HepG2 (cell line): ENCODE results near the gene KRTCAP2. TPM values are rescaled to one million over a fixed set of nuclear protein-coding genes. Genes with fewer than 3 reads are reported as not detected.

Experiments used
- AKAP8 ChIP-seq: sonication (generic); formaldehyde crosslinking; IDR thresholded peaks from 2 replicates; pipeline ENCODE4 v1.5.1; 2020; ENCODE audit warnings: mild to moderate bottlenecking, missing genetic modification reagents
- ATF1 ChIP-seq: IDR thresholded peaks from 2 replicates; pipeline ENCODE4 v1.6.1; 2016; ENCODE audit warnings: mild to moderate bottlenecking, control low read depth
- JUND ChIP-seq: sonication (generic); formaldehyde crosslinking; IDR thresholded peaks from 2 replicates; pipeline ENCODE4 v1.8.0; 2022; ENCODE audit warnings: mild to moderate bottlenecking, missing genetic modification reagents
- NFE2L2 ChIP-seq: fragments of 150-350 bp; IDR thresholded peaks from 2 replicates; pipeline ENCODE4 v1.6.1; 2014; ENCODE audit warnings: low read length
- RXRB ChIP-seq: IDR thresholded peaks from 2 replicates; pipeline ENCODE4 v1.6.1; 2016; ENCODE audit warnings: borderline replicate concordance, missing genetic modification reagents, missing compliant biosample characterization
- SSRP1 ChIP-seq: IDR thresholded peaks from 2 replicates; pipeline ENCODE4 v1.6.1; 2016; ENCODE audit warnings: control low read depth
- TOPORS ChIP-seq: sonication (generic); formaldehyde crosslinking; IDR thresholded peaks from 2 replicates; pipeline ENCODE4 v1.8.0; 2023; ENCODE audit warnings: mild to moderate bottlenecking, missing genetic modification reagents
- ZNF362 ChIP-seq: sonication (generic); formaldehyde crosslinking; IDR thresholded peaks from 2 replicates; pipeline ENCODE4 v1.4.0; 2020; ENCODE audit warnings: missing genetic modification reagents, mild to moderate bottlenecking, borderline replicate concordance
- ZNF407 ChIP-seq: sonication (generic); formaldehyde crosslinking; IDR thresholded peaks from one replicate; pipeline ENCODE4 v1.5.1; 2020; ENCODE audit warnings: mild to moderate bottlenecking, missing genetic modification reagents; ENCODE audit errors: not compliant biosample characterization
- ZNF512B ChIP-seq: sonication (generic); formaldehyde crosslinking; IDR thresholded peaks from 2 replicates; pipeline ENCODE4 v1.5.1; 2020; ENCODE audit warnings: missing genetic modification reagents, mild to moderate bottlenecking, borderline replicate concordance
- ZNF761 ChIP-seq: sonication (generic); formaldehyde crosslinking; conservative IDR thresholded peaks from 2 replicates; pipeline ENCODE4 v1.4.0; 2020; ENCODE audit warnings: mild to moderate bottlenecking, missing genetic modification reagents
- polyA plus RNA-seq, 8 experiments: library from polyadenylated mRNA; depleted of rRNA in 3 of 8; stranded (reverse) in 7 of 8; unstranded in 1 of 8; fragments of >200 nt; fragmentation: Illumina TruSeq in 4 of 8; extraction: Trizol in 4 of 8; gene quantifications; 2 replicates each; pipeline versions ENCODE4 v1.2.1 to v1.2.3, GENCODE V29; 2011 to 2016; ENCODE audit warnings: low read depth in 4 of 8, missing spikeins in 1 of 8, mixed read lengths in 1 of 8; ENCODE audit not compliant: insufficient read depth in 1 of 8
- total RNA-seq, 5 experiments: library from RNA; depleted of rRNA; stranded (reverse); fragments of >200 nt; fragmentation: Illumina TruSeq; extraction: Trizol; gene quantifications; 2 replicates each; pipeline ENCODE4 v1.2.3, GENCODE V29; 2016; ENCODE audit warnings: low read depth in 1 of 5
- TF ChIP-seq, protein P1 (sequence below): sonication (generic); formaldehyde crosslinking; conservative IDR thresholded peaks from 2 replicates; pipeline ENCODE4 v1.8.0; 2022; ENCODE audit warnings: missing genetic modification reagents

The KRTCAP2 gene
- total and polyA plus RNA-seq, 2 of the 13 experiments (the other 11 are each of a cell fraction or from before 2014, with no cell fraction given) = 77.3 to 79.4 TPM

DNA sequence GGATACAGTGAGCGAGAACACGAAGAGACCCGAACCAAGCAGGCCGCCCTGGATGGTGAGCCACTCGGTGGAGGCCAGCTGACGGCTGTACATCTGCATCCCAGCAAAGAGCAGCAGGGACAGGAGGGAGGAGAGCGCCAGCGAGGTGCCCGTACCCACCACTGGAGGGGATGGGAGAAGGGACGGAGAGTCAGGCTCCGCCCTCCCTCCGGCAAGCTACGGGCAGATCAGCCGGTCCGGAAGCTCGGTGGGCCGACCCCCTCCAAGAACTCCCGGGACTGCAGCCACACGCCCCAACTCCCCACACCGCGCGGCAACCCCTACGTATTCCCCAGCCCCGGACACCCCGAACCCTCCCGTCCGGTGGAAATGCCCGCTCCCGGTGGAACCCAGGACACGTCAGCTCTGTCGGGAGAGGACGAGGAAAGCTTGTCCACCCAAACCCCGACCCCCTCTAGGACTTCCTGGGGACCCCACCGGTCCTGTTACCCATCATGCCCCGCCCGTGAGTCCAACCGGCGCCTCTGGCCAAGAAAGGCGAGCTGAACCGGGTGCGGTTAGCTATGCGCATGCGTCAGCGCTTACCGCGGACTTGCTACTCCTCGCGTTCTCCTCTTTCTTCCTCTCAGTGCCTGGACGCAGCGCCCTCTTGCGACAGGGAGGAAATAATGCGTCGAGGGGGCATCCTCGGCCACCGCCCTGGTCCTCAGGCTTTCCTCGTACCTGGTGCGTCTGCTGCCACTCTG lies at the start of gene KRTCAP2 (continued):
- TF ChIP-seq ZNF407 (CRISPR knock-in tag) = peak; percentile 37
- peak; percentile 15; the same call in 1 of the 2 replicates for TF ChIP-seq NFE2L2
- TF ChIP-seq ZNF761 (CRISPR knock-in tag) = no peak
- peak; percentile 95 for TF ChIP-seq AKAP8 (CRISPR knock-in tag)
- 0 out of 2 replicates have a peak, but pooled peaks have one; percentile 21 for TF ChIP-seq JUND (CRISPR knock-in tag)
- peak; percentile 47; the same call in 1 of the 2 replicates for TF ChIP-seq ATF1 (CRISPR knock-in tag)
- TF ChIP-seq, protein P1, sequence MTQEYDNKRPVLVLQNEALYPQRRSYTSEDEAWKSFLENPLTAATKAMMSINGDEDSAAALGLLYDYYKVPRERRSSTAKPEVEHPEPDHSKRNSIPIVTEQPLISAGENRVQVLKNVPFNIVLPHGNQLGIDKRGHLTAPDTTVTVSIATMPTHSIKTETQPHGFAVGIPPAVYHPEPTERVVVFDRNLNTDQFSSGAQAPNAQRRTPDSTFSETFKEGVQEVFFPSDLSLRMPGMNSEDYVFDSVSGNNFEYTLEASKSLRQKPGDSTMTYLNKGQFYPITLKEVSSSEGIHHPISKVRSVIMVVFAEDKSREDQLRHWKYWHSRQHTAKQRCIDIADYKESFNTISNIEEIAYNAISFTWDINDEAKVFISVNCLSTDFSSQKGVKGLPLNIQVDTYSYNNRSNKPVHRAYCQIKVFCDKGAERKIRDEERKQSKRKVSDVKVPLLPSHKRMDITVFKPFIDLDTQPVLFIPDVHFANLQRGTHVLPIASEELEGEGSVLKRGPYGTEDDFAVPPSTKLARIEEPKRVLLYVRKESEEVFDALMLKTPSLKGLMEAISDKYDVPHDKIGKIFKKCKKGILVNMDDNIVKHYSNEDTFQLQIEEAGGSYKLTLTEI (CRISPR knock-in tag) = no peak
- no peak for TF ChIP-seq ZNF512B (CRISPR knock-in tag)
- no peak for TF ChIP-seq TOPORS
- TF ChIP-seq RXRB = peak; percentile 78
- TF ChIP-seq SSRP1 (CRISPR knock-in tag) = no peak
- no peak for TF ChIP-seq ZNF362
